ENCODE measurements around the gene SUSD6.

DNA sequence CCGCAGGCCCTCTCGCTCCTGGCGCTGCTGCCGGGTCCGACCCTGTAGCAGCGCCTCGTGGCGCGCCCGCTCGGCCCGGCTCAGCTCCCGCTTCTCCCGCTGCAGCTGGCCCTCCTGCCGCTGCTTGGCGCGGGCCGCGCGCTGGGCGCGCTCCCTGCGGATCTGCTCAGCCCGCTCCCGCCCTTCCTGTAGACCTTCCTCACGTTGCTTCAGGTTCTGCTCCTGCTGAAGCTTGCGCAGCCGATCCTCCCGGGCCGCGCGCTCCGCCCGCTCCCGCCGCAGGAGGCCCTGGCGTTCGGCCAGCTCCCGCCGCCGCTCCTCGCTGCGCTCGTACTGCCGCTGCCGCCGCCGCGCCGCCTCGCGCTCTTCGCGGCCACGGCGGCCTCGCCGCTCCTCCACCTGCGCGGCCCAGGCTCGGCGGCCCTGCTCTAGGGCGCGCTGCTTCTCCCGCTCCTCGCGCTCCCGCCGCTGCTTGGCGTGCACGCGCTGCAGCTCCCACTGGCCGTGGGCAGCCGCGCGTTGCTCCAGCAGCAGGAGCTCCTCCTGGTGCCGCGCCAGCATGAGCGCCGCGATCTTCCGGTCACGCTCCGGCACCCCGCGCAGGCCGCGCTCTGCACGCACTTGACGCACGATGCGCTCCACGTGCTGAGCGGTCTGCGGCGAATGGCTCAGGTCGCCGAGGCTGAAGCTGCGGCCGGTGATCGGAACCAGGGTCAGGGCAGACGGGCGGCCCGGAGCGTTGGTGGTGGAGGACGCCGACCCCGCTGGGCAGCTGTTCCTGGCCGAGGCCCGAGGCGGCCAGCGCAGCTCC is 39.2 kb upstream of the SUSD6 start:
- TF ChIP-seq, protein P1, sequence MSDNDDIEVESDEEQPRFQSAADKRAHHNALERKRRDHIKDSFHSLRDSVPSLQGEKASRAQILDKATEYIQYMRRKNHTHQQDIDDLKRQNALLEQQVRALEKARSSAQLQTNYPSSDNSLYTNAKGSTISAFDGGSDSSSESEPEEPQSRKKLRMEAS (IDR thresholded peaks at IDR 0.05; ENCODE audit: low read depth), result no peak
- no peak for TF ChIP-seq CHD2 (IDR thresholded peaks at IDR 0.05; ENCODE audit: low read length, partially characterized antibody)
